ENCODE data around the gene FBXL17. TPM values are rescaled to one million over a fixed set of nuclear protein-coding genes. Genes with fewer than 3 reads are reported as not detected.

FBXL17 gene
- total and polyA plus RNA-seq, 2 donors = 12.3 to 13.5 TPM

DNA sequence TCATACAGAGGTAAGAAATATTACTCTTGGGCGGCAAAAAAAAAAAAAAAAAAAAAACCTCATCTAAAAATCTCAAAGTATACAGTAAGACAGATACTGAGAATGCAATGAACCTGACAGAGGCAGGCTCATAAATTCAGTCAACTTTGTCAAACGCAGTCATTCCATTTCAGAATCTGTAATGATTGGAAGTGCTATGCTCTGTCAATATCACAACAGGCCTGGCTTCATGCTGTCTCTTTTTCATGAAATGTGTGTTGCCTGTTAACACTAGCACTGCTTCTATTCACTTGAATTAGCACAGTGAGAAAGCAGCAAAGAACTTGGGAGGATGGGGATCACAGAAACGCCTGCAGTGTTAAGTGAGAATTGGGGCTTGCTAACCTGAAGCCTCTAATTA is 510.9 kb downstream of the FBXL17 start:
- peaks cover 6 to 10% of the 10 kb centered on the region in 2 donors for H3K4me1 ChIP-seq (ENCODE audit: control insufficient read depth in 2 of 2, insufficient read depth in 2 of 2, low read length in 2 of 2)
- H3K36me3 ChIP-seq (ENCODE audit: control insufficient read depth in 2 of 2, insufficient read depth in 2 of 2, low read length in 1 of 2) = no peaks in the 10 kb centered on the region
- 96% methylated on average over 3 of the region's 3 CpGs for WGBS

GRCh38 chr5:107869438-107870115 is 512.3 kb downstream of the FBXL17 start:
- Histone ChIP-seq H3K9me3 (ENCODE audit: control insufficient read depth in 2 of 2, insufficient read depth in 1 of 2, low read length in 1 of 2) (peaks cover 0 to under 1% of the 10 kb centered on the region in 2 donors), H3K4me3 (ENCODE audit: low read length in 2 of 2) (no peak overlapping the region), H3K36me3 (ENCODE audit: control insufficient read depth in 2 of 2, insufficient read depth in 2 of 2, low read length in 1 of 2) (no peaks in the 10 kb centered on the region), H3K27ac (ENCODE audit: low read depth in 1 of 2, low read length in 1 of 2) (no peak overlapping the region), H3K27me3 (ENCODE audit: control insufficient read depth in 2 of 2, insufficient read depth in 1 of 2, low read length in 1 of 2) (no peaks in the 10 kb centered on the region), H3K4me1 (ENCODE audit: control insufficient read depth in 2 of 2, insufficient read depth in 2 of 2, low read length in 2 of 2) (peaks cover 0 to under 1% of the 10 kb centered on the region in 2 donors)
- DNase-seq (ENCODE audit: low read depth in 6 of 9, low spot score in 9 of 9) = no peak
- WGBS = 96% methylated on average over 4 of the region's 4 CpGs

More for the DNA sequence above, 510.9 kb downstream of the FBXL17 start:
- no peaks in the 10 kb centered on the region for H3K9me3 ChIP-seq (ENCODE audit: control insufficient read depth in 2 of 2, insufficient read depth in 1 of 2, low read length in 1 of 2)
- H3K27me3 ChIP-seq (ENCODE audit: control insufficient read depth in 2 of 2, insufficient read depth in 1 of 2, low read length in 1 of 2) = no peaks in the 10 kb centered on the region
- no peak for DNase-seq (ENCODE audit: low read depth in 6 of 9, low spot score in 9 of 9)
- H3K27ac ChIP-seq (ENCODE audit: low read depth in 1 of 2, low read length in 1 of 2) = no peak overlapping the region
- no peak overlapping the region for H3K4me3 ChIP-seq (ENCODE audit: low read length in 2 of 2)

- Histone ChIP-seq H3K27me3 (ENCODE audit: control insufficient read depth in 2 of 2, insufficient read depth in 1 of 2, low read length in 1 of 2) (no peaks in the 10 kb centered on the region), H3K4me1 (ENCODE audit: control insufficient read depth in 2 of 2, insufficient read depth in 2 of 2, low read length in 2 of 2) (no peaks in the 10 kb centered on the region), H3K27ac (ENCODE audit: low read depth in 1 of 2, low read length in 1 of 2) (no peak overlapping the region), H3K4me3 (ENCODE audit: low read length in 2 of 2) (no peak overlapping the region), H3K9me3 (ENCODE audit: control insufficient read depth in 2 of 2, insufficient read depth in 1 of 2, low read length in 1 of 2) (peaks cover 0 to 3% of the 10 kb centered on the region in 2 donors), H3K36me3 (ENCODE audit: control insufficient read depth in 2 of 2, insufficient read depth in 2 of 2, low read length in 1 of 2) (no peaks in the 10 kb centered on the region)
- 97% methylated on average over 7 of the region's 7 CpGs for WGBS
- DNase-seq (ENCODE audit: low read depth in 6 of 9, low spot score in 9 of 9) = no peak
These were observed 513.1 kb downstream of the FBXL17 start for GRCh38 chr5:107868650-107869409.

DNA sequence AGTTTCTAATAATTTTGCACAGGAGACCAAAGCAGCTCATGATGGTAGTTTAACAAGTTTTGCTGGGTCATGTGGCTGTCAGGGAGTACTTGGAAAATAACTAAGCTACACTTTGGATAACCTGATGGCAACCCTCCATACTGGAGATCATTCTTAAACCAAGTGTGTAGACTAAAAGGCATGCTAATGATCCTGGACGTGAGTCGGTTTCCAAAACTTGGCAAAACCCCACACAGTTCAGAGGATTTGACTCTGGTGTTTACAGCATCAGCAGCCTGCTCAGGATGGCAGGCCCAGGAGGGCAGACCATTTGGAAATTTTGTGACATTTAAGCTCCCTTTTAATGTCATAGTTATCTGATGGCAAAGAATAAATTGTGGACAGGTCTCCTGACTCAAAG is 514.6 kb downstream of the FBXL17 start:
- H3K27me3 ChIP-seq (ENCODE audit: control insufficient read depth in 2 of 2, insufficient read depth in 1 of 2, low read length in 1 of 2) = no peaks in the 10 kb centered on the region
- H3K27ac ChIP-seq (ENCODE audit: low read depth in 1 of 2, low read length in 1 of 2) = no peak overlapping the region
- H3K36me3 ChIP-seq (ENCODE audit: control insufficient read depth in 2 of 2, insufficient read depth in 2 of 2, low read length in 1 of 2) = no peaks in the 10 kb centered on the region
- peaks cover 0 to 3% of the 10 kb centered on the region in 2 donors for H3K9me3 ChIP-seq (ENCODE audit: control insufficient read depth in 2 of 2, insufficient read depth in 1 of 2, low read length in 1 of 2)
- H3K4me1 ChIP-seq (ENCODE audit: control insufficient read depth in 2 of 2, insufficient read depth in 2 of 2, low read length in 2 of 2) = no peaks in the 10 kb centered on the region
- H3K4me3 ChIP-seq (ENCODE audit: low read length in 2 of 2) = no peak overlapping the region
- no peak for DNase-seq (ENCODE audit: low read depth in 6 of 9, low spot score in 9 of 9)
- 96% methylated on average over 2 of the region's 2 CpGs for WGBS

DNA sequence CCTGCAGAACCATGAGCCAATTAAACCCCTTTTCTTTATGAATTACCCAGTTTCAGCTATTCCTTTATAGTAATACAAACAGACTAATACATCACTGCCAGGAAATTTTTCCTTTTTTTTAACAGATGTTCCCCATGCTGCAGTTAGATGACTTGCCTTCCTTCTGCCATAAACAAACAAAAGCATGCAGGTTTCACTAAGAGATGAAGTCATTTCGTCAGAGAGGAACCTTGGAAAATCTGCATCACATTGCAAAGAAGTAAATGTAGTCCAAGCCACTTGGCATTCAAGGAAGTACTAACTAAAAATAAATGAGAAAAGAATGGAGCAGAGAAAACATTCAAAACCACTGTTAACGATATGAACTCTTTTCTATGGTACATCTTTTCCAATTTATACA is 517.1 kb downstream of the FBXL17 start:
- 95% methylated on average over 2 of the region's 2 CpGs for WGBS
- Histone ChIP-seq H3K9me3 (ENCODE audit: control insufficient read depth in 2 of 2, insufficient read depth in 1 of 2, low read length in 1 of 2) (peaks cover 0 to 3% of the 10 kb centered on the region in 2 donors), H3K4me1 (ENCODE audit: control insufficient read depth in 2 of 2, insufficient read depth in 2 of 2, low read length in 2 of 2) (no peaks in the 10 kb centered on the region)

DNA sequence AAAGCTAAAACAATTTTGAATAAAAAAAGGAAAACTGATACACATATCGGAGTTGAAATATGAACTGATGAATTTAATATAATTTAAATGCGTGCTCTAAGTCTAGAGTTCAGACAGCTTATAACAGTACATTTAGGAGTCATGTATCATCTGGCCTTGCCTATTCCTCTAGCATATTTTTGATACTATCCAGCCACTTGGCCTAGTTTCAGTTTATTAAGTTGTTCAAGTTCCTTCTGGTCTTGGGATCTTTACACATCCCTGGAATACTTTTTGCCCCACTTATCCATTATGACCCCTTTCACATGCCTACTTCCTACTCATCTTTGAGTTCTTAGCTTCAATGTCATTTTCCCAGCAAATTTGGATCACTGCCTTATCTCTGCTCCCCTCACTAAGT is 518.8 kb downstream of the FBXL17 start:
- H3K9me3 ChIP-seq (ENCODE audit: control insufficient read depth in 2 of 2, insufficient read depth in 1 of 2, low read length in 1 of 2) = peaks cover 0 to 3% of the 10 kb centered on the region in 2 donors
- peaks cover 0 to 4% of the 10 kb centered on the region in 2 donors for H3K36me3 ChIP-seq (ENCODE audit: control insufficient read depth in 2 of 2, insufficient read depth in 2 of 2, low read length in 1 of 2)
- H3K4me1 ChIP-seq (ENCODE audit: control insufficient read depth in 2 of 2, insufficient read depth in 2 of 2, low read length in 2 of 2) = no peaks in the 10 kb centered on the region
- H3K4me3 ChIP-seq (ENCODE audit: low read length in 2 of 2) = no peak overlapping the region
- WGBS = 99% methylated on average over 2 of the region's 2 CpGs
- H3K27ac ChIP-seq (ENCODE audit: low read depth in 1 of 2, low read length in 1 of 2) = no peak overlapping the region
- DNase-seq (ENCODE audit: low read depth in 6 of 9, low spot score in 9 of 9) = no peak
- H3K27me3 ChIP-seq (ENCODE audit: control insufficient read depth in 2 of 2, insufficient read depth in 1 of 2, low read length in 1 of 2) = no peaks in the 10 kb centered on the region

More for the DNA sequence above, 517.1 kb downstream of the FBXL17 start:
- DNase-seq (ENCODE audit: low read depth in 6 of 9, low spot score in 9 of 9) = no peak
- Histone ChIP-seq H3K4me3 (ENCODE audit: low read length in 2 of 2) (no peak overlapping the region), H3K27ac (ENCODE audit: low read depth in 1 of 2, low read length in 1 of 2) (no peak overlapping the region), H3K36me3 (ENCODE audit: control insufficient read depth in 2 of 2, insufficient read depth in 2 of 2, low read length in 1 of 2) (peaks cover 0 to 4% of the 10 kb centered on the region in 2 donors), H3K27me3 (ENCODE audit: control insufficient read depth in 2 of 2, insufficient read depth in 1 of 2, low read length in 1 of 2) (no peaks in the 10 kb centered on the region)

DNA sequence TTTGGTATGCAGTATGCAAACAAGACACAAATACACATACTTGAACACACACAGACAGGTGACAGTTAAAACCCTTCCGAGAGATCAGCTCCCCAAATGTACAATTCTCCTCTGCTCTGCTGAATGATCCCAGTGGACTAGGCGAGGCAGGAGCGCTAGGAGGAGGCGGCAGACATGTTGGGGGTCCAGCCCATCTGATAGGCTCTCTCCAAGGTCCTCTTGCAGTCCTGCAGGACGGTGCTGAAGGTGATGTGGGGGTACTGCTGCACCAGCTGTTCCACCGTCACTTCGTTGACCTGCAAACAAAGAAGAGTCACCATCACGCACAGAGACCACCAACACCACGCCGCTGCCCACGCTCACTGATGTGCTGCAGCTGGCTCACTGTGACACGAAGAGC is 520.3 kb downstream of the FBXL17 start:
- Histone ChIP-seq H3K9me3 (ENCODE audit: control insufficient read depth in 2 of 2, insufficient read depth in 1 of 2, low read length in 1 of 2) (peaks cover 0 to 3% of the 10 kb centered on the region in 2 donors), H3K27me3 (ENCODE audit: control insufficient read depth in 2 of 2, insufficient read depth in 1 of 2, low read length in 1 of 2) (no peaks in the 10 kb centered on the region), H3K4me1 (ENCODE audit: control insufficient read depth in 2 of 2, insufficient read depth in 2 of 2, low read length in 2 of 2) (no peaks in the 10 kb centered on the region), H3K27ac (ENCODE audit: low read depth in 1 of 2, low read length in 1 of 2) (no peak overlapping the region), H3K4me3 (ENCODE audit: low read length in 2 of 2) (no peak overlapping the region), H3K36me3 (ENCODE audit: control insufficient read depth in 2 of 2, insufficient read depth in 2 of 2, low read length in 1 of 2) (peaks cover 0 to 4% of the 10 kb centered on the region in 2 donors)
- DNase-seq (ENCODE audit: low read depth in 6 of 9, low spot score in 9 of 9) = no peak
- WGBS = 98% methylated on average over 12 of the region's 12 CpGs

DNA sequence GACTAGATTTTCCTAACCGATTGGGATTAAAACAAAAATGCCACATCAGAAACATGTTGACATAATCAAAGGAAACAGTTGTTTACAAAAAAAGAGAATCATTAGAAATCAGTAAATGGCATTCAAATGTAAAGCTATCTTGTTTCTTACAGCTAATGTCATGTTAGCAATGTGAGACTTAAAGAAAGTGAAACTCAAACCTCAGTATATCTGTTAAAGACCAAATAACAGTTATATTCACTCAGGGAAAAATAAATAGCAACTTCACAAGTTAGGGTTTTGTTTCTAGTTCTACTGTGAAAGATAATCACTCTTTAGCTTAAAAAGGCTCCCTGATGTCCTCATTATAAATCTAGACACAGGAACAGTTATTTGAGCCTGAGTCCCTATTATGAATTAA is 521.9 kb downstream of the FBXL17 start:
- Histone ChIP-seq H3K9me3 (ENCODE audit: control insufficient read depth in 2 of 2, insufficient read depth in 1 of 2, low read length in 1 of 2) (peaks cover 0 to 3% of the 10 kb centered on the region in 2 donors), H3K4me1 (ENCODE audit: control insufficient read depth in 2 of 2, insufficient read depth in 2 of 2, low read length in 2 of 2) (no peaks in the 10 kb centered on the region), H3K27ac (ENCODE audit: low read depth in 1 of 2, low read length in 1 of 2) (no peak overlapping the region), H3K36me3 (ENCODE audit: control insufficient read depth in 2 of 2, insufficient read depth in 2 of 2, low read length in 1 of 2) (peaks cover 0 to 4% of the 10 kb centered on the region in 2 donors), H3K4me3 (ENCODE audit: low read length in 2 of 2) (no peak overlapping the region), H3K27me3 (ENCODE audit: control insufficient read depth in 2 of 2, insufficient read depth in 1 of 2, low read length in 1 of 2) (no peaks in the 10 kb centered on the region)
- 99% methylated on average over 1 of the region's 1 CpG for WGBS
- DNase-seq (ENCODE audit: low read depth in 6 of 9, low spot score in 9 of 9) = no peak

- H3K27ac ChIP-seq (ENCODE audit: low read depth in 1 of 2, low read length in 1 of 2) = no peak overlapping the region
- H3K27me3 ChIP-seq (ENCODE audit: control insufficient read depth in 2 of 2, insufficient read depth in 1 of 2, low read length in 1 of 2) = no peaks in the 10 kb centered on the region
- H3K9me3 ChIP-seq (ENCODE audit: control insufficient read depth in 2 of 2, insufficient read depth in 1 of 2, low read length in 1 of 2) = no peaks in the 10 kb centered on the region
- DNase-seq (ENCODE audit: low read depth in 6 of 9, low spot score in 9 of 9) = no peak
- H3K36me3 ChIP-seq (ENCODE audit: control insufficient read depth in 2 of 2, insufficient read depth in 2 of 2, low read length in 1 of 2) = peaks cover 0 to 4% of the 10 kb centered on the region in 2 donors
- no peak overlapping the region for H3K4me3 ChIP-seq (ENCODE audit: low read length in 2 of 2)
- no peaks in the 10 kb centered on the region for H3K4me1 ChIP-seq (ENCODE audit: control insufficient read depth in 2 of 2, insufficient read depth in 2 of 2, low read length in 2 of 2)
- WGBS = 96% methylated on average over 3 of the region's 3 CpGs
These were observed 523.1 kb downstream of the FBXL17 start for GRCh38 chr5:107858788-107859187.
